PFSK-1 (cell line): ENCODE data around the gene ZNF277.

ENCODE experiments used
- FOXP2 ChIP-seq: optimal IDR thresholded peaks from 2 replicates; pipeline ENCODE3; 2011; ENCODE audit warnings: borderline replicate concordance, control low read depth, inconsistent platforms; ENCODE audit not compliant: insufficient read depth; ENCODE audit errors: extremely low read length, extremely low read depth
- POLR2AphosphoS5 ChIP-seq: IDR thresholded peaks from 2 replicates; pipeline ENCODE4 v1.6.1; 2012; ENCODE audit warnings: low read depth, mild to moderate bottlenecking, control low read depth, low read length, moderate library complexity
- SIN3A ChIP-seq: IDR thresholded peaks from 2 replicates; pipeline ENCODE4 v1.6.1; 2012; ENCODE audit warnings: mild to moderate bottlenecking, low read length, moderate library complexity, borderline replicate concordance; ENCODE audit not compliant: insufficient read depth
- TAF1 ChIP-seq: IDR thresholded peaks from 2 replicates; pipeline ENCODE4 v1.6.1; 2012; ENCODE audit warnings: low read length, control low read depth, borderline replicate concordance; ENCODE audit not compliant: insufficient read depth
- TF ChIP-seq, protein P1 (sequence below), 2 experiments: IDR thresholded peaks; 2 replicates each; pipeline versions ENCODE4 v1.6.1 to v1.8.0; 2011 to 2012; ENCODE audit warnings: low read depth in 2 of 2, low read length in 2 of 2, control low read depth in 1 of 2, inconsistent platforms in 1 of 2, mild to moderate bottlenecking in 1 of 2, moderate library complexity in 1 of 2; ENCODE audit not compliant: insufficient read depth in 1 of 2

ZNF277 gene

DNA sequence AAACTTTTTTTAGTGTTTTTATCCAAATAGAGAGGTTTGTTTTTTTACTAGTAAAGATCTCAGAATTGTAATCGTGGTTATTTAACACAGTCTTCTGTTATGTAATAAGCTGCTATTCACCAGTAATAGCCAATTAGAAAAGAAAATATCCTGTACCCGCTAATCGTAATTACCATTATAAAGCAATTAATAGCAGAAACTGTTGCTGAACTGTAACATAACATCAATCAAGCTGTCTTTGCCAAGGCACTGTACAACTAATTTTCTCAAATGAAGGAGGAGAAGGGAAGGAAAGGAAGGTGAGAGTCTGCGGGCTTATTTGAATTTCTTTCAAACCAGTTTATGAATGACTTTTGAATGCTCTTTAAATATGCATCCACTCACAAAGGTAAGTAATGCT is 9.3 kb downstream of the ZNF277 start:
- TF ChIP-seq, protein P1, sequence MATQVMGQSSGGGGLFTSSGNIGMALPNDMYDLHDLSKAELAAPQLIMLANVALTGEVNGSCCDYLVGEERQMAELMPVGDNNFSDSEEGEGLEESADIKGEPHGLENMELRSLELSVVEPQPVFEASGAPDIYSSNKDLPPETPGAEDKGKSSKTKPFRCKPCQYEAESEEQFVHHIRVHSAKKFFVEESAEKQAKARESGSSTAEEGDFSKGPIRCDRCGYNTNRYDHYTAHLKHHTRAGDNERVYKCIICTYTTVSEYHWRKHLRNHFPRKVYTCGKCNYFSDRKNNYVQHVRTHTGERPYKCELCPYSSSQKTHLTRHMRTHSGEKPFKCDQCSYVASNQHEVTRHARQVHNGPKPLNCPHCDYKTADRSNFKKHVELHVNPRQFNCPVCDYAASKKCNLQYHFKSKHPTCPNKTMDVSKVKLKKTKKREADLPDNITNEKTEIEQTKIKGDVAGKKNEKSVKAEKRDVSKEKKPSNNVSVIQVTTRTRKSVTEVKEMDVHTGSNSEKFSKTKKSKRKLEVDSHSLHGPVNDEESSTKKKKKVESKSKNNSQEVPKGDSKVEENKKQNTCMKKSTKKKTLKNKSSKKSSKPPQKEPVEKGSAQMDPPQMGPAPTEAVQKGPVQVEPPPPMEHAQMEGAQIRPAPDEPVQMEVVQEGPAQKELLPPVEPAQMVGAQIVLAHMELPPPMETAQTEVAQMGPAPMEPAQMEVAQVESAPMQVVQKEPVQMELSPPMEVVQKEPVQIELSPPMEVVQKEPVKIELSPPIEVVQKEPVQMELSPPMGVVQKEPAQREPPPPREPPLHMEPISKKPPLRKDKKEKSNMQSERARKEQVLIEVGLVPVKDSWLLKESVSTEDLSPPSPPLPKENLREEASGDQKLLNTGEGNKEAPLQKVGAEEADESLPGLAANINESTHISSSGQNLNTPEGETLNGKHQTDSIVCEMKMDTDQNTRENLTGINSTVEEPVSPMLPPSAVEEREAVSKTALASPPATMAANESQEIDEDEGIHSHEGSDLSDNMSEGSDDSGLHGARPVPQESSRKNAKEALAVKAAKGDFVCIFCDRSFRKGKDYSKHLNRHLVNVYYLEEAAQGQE (IDR thresholded peaks at IDR 0.05; ENCODE audit: insufficient read depth in 1 of 2, low read depth in 2 of 2, low read length in 2 of 2) = no peak
- TF ChIP-seq SIN3A (no peak), FOXP2 (no peak), POLR2AphosphoS5 (no peak), TAF1 (no peak)

DNA sequence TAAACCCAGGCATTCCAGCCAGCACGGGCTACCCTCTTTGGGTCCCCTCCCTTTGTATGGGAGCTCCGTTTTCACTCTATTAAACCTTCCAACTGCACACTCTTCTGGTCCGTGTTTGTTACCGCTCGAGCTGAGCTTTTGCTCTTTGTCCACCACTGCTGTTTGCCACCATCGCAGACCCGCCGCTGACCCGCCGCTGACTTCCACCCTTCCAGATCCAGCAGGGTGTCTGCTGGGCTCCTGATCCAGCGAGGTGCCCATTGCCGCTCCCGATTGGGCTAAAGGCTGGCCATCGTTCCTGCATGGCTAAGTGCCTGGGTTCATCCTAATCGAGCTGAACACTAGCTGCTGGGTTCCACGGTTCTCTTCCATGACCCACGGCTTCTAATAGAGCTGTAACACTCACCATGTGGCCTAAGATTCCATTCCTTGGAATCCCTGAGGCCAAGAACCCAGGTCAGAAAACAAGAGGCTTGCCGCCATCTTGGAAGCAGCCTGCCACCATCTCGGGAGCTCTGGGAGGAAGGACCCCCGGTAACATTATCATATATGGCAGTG is 14.5 kb downstream of the ZNF277 start:
- TF ChIP-seq SIN3A = no peak
- TF ChIP-seq, protein P1 (IDR thresholded peaks at IDR 0.05; ENCODE audit: insufficient read depth in 1 of 2, low read depth in 2 of 2, low read length in 2 of 2) = no peak
- no peak for TF ChIP-seq TAF1
- TF ChIP-seq POLR2AphosphoS5 = no peak
- TF ChIP-seq FOXP2 = no peak

DNA sequence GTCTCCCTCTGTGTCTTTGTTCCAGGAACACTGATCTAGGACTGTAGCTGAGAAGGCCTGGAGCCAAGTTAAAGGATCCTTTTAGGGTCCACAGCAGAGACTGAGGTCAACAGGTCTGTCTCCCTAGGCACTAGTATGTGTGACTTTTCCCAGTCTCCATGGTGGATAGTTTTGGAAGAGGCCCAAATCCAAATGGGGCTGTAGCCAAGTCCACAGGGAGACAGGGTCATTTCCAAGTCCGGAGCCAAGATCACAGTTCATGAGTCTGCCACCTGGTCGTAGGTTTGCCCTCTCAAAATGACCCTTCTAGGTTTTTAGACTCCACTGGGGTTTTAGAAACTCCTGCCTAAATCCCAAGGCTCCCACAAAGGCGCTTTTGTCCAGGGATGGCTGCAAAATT is 16.8 kb downstream of the ZNF277 start:
- TF ChIP-seq TAF1 (no peak), POLR2AphosphoS5 (no peak), FOXP2 (no peak), SIN3A (no peak)
- TF ChIP-seq, protein P1 (IDR thresholded peaks at IDR 0.05; ENCODE audit: insufficient read depth in 1 of 2, low read depth in 2 of 2, low read length in 2 of 2) = no peak

DNA sequence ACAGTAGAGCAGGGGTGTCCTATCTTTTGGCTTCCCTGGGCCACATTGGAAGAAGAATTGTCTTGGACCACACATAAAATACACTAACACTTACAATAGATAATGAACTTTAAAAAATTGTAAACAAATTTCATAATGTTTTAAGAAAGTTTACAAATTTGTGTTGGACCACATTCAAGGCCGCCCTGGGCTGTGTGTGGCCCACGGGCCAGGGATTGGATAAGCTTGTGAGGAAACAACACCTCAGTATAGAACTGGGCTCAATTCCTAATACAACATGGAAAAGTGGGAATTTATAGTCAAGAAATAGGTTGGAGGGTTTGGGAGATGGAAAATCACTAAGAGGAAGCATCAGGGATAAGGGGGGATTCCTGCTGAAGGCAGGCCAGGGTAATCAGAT is 17.7 kb downstream of the ZNF277 start:
- TF ChIP-seq SIN3A (no peak), TAF1 (no peak), POLR2AphosphoS5 (no peak), FOXP2 (no peak)
- TF ChIP-seq, protein P1 (IDR thresholded peaks at IDR 0.05; ENCODE audit: insufficient read depth in 1 of 2, low read depth in 2 of 2, low read length in 2 of 2) = no peak
